Renal pelvis (tissue), 4 donors: ENCODE data around the gene IL4R. TPM values are rescaled to one million over a fixed set of nuclear protein-coding genes. Genes with fewer than 3 reads are reported as not detected.
"Not testable (repeated sequence)": the region's sequence is repeated elsewhere in the genome, so short reads cannot be mapped to it uniquely, and the experiment has no call there.

Experiments used
- DNase-seq: peaks from one replicate; pipeline ENCODE4 v3.0.0-alpha.2; 2013
- polyA plus RNA-seq, 3 donors: library from polyadenylated mRNA; unstranded; fragments of 120-200 nt; gene quantifications; one replicate each; pipeline ENCODE4 v1.2.1, GENCODE V29; 2013; ENCODE audit not compliant: insufficient read length in 3 of 3

Gene IL4R
- polyA plus RNA-seq, 3 donors: 16.4 to 24.1 (median 23.1) TPM

- no peak for DNase-seq
These were observed 13.2 kb downstream of the IL4R start for GRCh38 chr16:27326738-27327585.

DNA sequence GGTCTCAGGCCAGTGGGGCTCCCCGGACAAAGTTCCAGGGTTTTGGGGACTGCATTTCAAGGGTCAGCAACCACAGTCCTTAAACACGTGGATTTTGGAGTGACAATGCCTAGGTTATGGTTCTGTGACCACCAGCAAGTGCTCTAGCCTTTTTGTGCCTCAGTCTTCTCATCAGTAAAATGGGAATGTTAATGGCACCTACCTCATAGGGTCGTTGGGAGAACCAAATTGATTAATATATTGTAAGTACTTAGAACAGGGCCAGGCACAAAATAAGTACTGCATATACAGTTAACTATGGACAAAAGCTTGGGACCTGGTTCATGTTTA lies 13.8 kb downstream of the IL4R start:
- DNase-seq: no peak

DNA sequence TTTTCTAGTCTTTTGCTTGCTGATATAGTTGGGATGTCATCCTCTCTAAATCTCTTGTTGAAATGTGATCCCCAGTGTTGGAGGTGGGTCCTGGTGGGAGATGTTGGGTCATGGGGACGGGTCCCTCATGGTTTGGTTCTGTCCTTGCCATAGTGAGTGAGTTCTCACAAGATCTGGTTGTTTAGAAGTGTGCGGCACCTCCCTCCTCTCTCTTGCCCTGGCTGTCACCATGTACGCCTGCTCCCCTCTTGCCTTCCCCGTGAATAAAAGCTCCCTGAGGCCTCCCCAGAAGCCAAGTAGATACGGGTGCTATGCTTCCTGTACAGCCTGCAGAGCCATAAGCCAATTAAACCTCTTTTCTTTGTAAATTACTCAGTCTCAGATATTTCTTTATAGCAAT lies 15.2 kb downstream of the IL4R start:
- DNase-seq: no peak

DNA sequence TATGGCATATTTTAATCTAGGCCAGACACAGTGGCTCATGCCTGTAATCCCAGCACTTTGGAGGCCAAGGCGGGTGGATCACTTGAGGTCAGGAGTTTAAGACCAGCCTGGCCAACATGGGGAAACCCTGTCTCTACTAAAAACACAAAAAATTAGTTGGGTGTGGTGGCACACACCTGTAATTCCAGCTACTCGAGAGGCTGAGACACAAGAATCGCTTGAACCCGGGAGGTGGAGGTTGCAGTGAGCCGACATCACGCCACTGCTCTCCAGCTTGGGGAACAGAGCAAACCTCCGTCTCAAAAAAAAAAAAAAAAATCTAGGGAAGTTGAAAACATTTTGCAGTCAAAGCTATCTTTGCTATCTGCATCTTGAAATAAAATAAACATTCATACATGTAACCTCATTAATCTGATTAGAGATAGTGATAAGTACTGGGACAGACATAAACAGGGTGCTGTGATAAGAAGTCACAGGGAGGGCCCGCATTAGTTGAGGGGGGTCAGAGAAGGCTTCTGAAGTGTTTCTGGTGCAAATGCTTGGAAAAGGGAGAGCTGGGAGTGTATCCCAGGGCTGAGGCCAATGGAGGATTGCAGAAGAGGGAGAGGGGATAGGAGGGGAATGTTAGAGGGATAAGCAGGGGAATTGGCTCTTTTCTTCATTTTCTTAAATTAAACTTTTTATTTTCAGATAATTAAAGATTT lies 15.8 kb downstream of the IL4R start:
- not testable (repeated sequence) for DNase-seq

DNA sequence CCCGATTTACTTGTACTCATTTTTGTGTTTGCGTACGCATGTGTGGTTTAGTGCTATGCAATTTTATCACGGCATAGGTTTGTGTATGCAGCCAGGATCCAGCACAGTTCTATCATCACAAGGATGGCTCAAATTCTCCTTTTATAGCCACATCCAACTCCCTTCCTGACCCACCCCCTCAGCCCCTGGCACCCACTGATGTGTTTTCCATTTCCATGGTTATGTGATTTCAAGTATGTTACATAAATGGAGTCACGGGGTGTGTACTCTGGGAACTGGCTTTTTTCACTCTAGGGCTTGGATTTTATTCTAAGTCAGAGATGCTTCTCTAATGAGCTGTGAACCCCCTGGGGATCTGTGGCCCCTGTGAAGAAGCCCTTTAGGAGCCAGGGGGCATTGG lies 16.8 kb downstream of the IL4R start:
- no peak for DNase-seq

DNA sequence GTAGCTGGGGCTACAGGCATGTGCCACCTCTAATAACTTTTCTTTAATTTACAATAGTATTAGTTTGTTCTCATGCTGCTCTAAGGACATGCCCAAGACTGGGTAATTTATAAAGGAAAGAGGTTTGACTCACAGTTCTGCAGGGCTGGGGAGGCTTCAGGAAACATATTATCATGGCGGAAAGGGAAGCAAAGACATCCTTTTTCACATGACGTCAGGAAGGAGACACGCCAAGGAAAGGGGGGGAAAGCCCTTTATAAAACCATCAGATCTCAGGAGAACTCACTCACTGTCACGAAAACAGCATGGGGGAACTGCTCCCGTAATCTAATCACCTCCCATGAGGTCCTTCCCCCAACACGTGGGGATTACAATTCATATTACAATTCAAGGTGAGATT lies 18.3 kb downstream of the IL4R start:
- DNase-seq: no peak

DNA sequence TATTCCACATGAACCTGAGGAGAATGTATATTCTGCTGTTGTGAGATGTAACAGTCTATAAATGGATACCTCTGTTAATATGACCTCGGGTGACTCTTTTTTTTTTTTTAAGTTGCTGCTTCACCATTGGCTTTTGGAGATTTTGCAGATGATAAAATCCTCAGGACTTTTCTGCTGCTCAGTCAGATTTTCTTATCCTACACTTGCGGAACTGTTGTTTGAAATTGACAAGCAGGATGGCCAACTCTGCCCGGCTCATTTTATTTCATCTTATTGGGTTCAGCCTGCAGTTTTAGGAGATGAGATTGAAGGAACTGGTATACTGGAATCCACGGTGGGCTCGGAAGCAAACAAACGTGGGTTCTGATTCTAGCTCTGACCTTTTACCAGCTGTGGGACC lies 19.3 kb downstream of the IL4R start:
- no peak for DNase-seq

DNA sequence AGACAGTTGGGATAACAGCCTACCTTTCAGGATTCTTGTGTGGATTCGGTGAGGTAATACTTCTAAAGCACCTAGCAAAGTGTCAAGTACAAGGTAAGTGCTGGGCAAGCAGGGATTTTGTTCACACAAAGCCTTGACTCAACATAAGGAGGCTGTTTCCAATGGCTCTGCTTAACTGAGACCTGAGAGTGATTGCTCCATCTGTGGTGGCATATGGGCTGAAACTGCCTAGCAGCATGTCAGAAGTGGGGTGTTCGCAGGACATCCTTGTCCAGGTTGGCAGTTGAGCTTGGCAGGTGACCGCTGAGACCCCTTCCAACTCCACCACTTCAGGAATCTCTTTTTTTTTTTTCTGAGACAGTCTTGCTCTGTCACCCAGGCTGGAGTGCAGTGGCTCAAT lies 19.8 kb downstream of the IL4R start:
- DNase-seq: no peak

- DNase-seq: no peak
These were observed 20.5 kb downstream of the IL4R start for GRCh38 chr16:27334192-27334764.

DNA sequence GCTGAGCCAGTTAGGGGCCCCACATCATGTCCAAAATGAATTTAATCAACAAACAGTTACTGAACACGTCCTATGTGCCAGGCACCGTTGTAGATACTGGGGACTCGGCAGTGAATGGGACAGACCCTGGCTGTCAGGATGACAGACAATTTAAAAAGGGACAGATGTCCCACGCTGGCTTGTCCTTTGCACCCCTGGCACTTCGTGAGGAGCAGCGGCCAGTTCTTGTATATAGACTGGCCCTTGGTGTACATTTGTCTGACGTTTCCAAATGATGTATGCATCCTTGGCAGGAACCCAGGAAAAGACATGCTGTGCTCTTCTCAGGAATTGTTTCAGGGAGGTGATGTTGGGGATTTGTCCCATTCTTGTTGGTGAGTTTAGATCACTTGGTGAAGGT lies 21.1 kb downstream of the IL4R start:
- no peak for DNase-seq

DNA sequence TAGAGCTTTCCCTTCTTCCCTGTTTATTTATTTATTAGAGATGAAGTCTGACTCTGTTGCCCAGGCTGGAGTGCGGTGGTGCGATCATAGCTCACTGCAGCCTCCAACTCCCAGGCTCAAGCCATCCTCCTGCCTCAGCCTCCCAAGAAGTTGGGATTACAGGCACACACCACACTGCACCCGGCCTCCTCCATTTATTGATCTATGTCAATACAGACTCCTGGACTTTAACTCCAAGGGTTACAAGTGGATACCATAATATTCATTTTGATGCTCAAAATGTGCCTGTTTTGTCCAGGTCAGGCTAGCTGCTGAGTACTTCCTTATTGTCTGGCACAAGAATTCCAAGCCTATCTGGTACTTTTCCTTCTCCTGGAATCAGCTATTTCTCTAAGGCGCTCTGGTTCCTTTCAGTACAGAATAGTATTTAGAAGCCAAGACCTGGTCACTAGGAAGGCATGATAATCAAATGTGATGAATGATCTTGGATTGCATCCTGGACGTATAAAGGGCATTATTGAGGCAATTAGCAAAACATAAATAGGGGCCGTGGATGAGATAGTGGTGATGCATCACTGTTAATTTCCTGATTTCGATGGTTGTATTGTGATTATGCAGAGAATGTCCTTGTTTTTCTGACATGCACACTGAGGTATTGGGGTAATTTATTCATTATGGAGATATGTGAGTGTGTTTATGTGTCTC lies 21.7 kb downstream of the IL4R start:
- DNase-seq: no peak

DNA sequence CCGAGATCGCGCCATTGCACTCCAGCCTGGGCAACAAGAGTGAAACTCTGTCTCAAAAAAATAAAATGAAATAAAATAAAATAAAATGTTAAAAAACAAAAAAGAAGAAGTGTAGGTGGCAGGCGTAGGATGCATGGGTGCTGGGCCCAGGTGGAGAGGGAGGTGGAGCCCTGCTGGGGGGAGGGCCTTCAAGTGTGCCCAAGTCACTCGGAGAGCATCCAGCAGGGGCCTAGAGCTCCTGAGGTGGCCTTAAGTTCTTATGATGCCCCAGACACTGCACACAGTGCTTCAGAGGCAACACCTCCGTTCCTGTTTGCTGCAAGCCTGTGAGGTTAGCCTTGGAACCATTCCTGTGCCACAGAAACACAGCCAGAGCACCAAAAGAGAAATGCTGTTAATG lies 23.2 kb downstream of the IL4R start:
- DNase-seq: no peak

DNA sequence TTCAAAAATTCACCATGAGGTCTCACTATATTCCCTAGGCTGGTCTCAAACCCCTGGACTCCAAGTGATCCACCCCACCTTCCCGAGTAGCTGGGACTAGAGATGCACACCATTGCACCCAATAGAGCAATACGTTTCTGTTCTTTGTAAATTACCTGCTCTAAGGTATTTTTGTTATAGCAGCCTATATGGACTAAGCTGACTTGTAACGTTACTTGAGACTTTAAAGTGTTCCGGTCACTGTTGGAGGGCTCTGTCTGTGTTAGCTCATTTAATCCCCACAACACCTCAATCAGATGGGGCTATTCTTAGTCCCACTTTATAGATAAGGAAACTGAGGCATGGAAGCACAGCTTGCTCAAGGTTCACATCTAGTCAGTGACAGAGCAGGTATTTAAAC lies 25.4 kb downstream of the IL4R start:
- no peak for DNase-seq

GRCh38 chr16:27340654-27341053 lies 26.9 kb downstream of the IL4R start:
- DNase-seq: no peak

DNA sequence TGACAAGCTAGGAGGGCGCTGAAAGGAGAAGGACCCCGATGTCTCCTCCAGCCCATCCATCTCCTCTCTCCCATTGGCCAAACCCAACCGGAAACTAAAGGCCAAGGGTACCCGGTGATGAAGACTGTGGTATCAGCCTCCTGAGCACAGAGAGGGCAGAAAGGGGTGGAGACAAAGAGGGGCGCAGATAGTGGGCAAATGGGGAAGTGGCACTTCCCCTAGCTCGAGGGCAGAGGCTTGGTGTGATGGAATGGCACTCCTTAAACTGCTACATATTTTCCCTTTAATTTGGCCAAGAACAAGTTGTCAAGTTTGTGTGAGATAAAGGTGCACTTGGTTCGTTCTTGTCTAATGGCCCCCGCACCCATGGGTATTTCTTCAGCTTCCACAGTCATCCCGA lies 27.8 kb downstream of the IL4R start:
- no peak for DNase-seq

DNA sequence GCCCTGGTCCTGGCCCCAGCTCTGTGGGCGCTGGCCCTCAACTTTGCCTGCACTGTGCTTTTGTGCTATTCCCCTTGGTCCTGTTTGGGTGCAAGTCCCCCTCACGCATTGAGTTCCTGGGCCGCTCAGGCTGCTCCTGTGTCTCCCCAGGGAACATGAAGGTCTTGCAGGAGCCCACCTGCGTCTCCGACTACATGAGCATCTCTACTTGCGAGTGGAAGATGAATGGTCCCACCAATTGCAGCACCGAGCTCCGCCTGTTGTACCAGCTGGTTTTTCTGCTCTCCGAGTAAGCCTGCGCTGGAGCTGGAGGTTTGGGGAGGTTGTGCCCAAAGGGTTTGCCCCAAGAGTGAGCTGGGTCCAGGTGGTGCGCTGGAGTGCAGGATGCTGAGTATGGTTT lies 28.2 kb downstream of the IL4R start:
- no peak for DNase-seq

GRCh38 chr16:27344721-27345120 lies 30.9 kb downstream of the IL4R start:
- no peak for DNase-seq

DNA sequence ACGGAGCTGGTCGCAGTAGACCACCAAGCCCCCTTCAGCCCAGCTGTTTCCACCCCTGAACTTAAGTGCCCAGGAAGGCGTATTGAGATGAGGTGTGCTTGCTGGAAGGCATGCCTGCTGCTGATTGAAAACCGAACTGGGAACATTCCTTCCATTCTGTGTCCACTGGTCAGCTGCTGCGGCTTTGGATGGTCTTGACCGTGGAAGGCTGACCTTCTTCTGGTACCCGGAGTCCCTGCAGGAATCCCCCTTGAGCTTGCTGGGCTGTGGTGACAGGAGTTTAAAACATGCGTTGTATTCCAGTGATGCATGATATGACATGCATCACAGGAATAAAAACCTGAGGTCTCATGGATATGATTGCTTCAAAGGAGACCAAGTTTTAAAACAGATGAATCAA lies 31.4 kb downstream of the IL4R start:
- no peak for DNase-seq

- no peak for DNase-seq
These were observed 33.0 kb downstream of the IL4R start for GRCh38 chr16:27346819-27347218.

DNA sequence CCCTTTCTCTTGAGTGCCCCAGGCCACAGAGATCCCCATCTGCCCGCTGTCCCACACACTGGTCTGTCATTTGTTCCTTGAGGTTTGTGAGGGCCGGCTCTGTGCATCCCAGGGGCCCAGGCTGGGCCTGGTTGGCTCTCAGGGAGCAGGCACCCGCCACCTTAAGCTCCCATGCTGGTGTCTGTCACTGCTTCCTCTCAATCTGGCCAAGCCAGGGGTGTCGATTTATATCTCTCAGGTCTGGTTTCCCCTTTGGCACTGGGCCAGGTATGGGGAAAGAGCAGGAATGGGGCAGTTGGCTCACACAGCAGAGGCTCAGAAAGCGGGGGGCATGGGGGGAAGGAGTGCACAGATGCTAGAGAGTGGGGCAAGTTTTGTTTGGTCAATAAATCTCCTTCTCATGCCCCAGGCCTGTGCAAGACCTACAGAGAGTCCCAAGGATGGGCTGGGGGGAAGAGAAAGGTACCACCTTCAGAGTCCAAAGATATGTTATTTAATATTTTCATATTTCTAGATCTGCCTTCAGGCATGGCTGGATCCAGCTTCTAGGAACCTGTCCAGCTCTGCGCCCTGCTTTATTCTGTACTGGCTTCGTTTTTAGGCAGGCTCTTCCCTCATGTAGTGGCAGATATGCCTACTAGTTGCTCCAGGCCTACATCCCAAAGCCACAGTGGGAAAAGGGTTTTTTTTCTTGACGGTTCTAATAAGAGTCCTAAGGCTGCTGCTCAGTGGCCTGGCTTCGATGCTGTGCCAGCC lies 34.3 kb downstream of the IL4R start:
- no peak for DNase-seq

GRCh38 chr16:27349276-27349675 lies 35.5 kb downstream of the IL4R start:
- DNase-seq: no peak

DNA sequence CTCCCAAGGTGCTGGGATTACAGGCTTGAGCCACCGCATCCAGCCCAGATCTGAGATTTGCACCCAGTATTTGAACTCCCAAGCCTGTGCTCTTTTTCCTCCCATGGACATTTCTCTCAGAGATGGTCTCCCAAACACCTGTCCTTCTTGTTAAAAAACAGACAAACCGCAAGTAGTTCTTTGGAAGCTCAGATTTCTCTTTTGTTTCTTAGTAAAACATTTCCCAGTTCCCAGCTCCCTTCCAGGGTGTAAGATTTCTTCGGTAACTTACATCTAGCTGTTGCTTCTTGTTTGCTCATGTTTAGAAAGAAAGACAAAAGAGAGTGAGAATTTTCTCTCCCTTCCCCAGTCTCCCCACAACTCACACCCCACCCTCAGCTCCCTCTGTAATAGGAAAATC lies 36.2 kb downstream of the IL4R start:
- no peak for DNase-seq
